Posterior cingulate gyrus (tissue), 11 donors: ENCODE data around the gene STAT1.

ENCODE experiments used
- DNase-seq, 10 donors: peaks; one replicate each; pipeline versions ENCODE4 v3.0.0 to v3.0.0-alpha.2; 2020 to 2021; ENCODE audit warnings: mixed read lengths in 3 of 10
- intact Hi-C: fragments of 100-400 bp; cut with DNase I; formaldehyde crosslinking; loops from one replicate; pipeline ENCODE4 v1.15.1; 2023

The STAT1 gene

DNA sequence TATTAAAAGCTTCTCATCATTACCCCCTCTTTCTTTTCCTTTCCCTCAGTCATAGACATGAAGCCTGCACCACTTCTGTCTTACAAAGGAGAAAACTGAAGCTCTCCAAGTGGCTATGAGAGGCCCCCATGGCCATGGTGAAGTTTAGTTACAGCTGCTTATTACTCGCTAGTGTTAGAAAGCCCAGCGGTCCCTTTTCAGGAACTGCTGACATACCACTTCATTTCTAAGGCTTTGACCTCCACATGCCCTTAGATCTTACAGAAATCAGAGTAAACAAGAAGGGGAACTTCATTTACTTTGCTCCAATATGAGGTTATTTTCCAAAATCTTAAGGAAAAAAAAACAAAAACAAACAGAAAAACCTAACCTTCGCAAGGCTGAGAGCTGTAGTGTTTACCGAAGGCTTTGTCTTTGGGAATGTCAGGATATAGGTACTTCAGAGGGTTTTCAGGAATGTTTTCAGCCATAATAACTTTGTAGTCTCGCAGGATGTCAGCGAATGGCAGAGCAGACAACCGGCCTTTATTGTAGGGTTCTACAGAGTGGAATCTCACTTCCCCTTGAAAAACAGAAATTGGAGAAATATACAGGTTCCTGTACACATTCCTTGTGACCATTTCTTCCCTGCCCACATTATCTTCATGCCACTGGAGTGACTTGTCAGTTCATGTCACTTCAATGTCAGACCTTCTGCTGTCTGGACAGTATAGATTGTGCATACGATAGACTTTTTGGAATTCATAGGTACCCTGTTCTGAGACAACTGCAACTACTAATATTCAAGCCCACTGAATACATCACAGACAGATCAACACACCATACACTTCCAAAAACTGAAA, 18.8 kb upstream of the STAT1 start:
- intact Hi-C loops, result loop anchor here (5.0 kb wide), 1 partner anchor 251 kb away; no protein-coding TSS in a partner anchor
- DNase-seq, result no peak

DNA sequence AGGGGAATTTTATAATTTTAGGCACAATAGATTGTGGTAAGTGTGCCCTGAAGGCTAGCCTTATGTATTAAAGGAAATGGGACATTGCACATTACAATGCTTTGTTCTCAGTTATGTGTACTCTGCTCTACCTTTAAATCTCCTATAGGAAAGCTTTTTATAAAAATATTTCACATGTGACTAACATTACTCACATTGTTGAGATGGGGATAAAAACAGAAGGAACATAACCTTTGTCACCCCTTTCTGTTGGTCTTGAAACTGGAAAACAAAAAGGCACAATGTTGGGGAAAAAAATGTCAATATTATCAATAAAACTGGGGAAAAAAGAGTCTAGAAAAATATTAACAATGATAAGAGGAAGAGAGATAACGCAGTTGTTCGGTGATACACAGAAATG, 17.3 kb upstream of the STAT1 start:
- intact Hi-C loops, result loop anchor here (5.0 kb wide), 1 partner anchor 249 kb away; no protein-coding TSS in a partner anchor

DNA sequence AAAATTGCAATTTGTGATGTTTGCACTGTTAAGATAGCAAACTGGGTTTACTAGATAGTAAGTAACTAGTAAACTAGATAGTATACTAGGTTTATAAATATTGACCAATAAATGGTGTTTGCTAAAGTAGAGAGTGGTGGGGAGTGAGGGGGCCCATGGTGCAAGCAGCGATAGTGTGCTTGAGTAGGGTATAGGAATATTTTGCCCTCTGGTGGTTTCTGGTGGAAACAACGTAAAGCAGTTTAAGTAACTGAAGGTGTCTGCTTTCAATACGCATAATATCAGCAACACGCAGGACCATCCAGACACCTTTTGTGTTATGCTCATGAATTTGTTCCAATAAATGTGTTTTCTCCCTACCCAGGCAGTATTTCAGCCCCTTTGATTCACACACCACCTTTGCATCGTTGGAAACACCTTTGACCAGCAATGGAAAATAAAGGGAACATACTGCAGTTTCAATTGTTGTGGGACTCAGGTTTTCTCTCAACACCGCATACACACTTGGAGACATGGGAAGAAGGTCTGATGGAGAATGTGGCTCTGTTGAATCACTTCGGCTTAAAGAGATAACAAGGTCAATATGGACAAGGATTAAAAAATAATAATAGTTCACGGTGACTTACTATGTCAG, 16.7 kb upstream of the STAT1 start:
- intact Hi-C loops, result loop anchor here (5.0 kb wide), 1 partner anchor 248 kb away; no protein-coding TSS in a partner anchor
- DNase-seq, result no peak

More for the DNA sequence above, 17.3 kb upstream of the STAT1 start:
- DNase-seq, result no peak

DNA sequence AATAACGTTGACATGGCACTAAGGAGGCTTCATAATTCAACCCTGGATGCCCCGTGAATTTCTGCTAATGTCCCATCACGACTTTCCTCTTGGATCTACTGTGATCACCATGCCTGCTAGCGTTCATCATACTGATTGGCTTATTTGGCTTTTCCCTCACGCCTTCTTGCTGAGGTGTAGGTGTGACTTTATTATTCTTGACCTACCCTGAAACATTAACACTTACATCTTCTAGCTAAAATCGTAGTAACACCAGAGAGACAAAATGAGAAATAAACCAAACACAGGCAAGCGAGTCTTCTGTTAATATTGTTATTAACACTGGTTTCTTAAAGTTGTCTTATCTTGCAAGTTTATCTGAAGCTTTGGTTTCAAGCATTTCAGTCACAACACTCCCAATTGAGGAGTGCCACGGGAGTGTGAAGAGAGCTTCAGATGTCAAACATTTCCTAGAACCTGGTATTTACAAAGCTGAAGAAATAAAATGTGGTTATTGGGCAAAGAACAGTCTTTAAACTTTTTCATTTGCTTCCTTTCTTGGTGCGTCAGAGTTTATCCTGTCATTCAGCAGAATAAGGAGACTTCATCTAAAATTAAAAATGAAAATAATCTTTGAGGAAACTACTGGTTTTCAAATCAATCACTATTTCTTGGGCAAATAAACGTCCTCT, 15.4 kb upstream of the STAT1 start:
- intact Hi-C loops, result no loop called here

DNA sequence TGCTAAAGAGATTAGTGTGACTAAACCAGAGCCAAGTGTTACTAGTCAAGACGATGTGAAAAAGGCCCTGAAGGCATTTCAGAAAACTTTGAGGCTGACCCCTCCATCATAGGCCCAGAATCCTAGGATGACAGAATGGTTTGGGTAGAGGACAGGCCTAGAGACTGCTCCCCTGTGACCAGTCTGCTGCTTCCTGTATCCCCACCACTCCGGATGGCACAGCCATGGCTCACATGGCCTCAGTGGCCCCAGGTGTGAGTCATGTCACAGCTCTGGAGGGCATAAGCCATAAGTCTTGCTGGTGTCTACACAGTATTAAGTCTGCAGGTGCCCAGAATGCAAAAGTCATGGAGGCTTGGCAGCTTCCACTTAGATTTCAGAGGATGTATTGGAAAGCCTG, 12.4 kb upstream of the STAT1 start:
- intact Hi-C loops, result no loop called here
- peak in 1 of 10 donors; percentile 59 for DNase-seq

More for the DNA sequence above, 15.4 kb upstream of the STAT1 start:
- no peak for DNase-seq

DNA sequence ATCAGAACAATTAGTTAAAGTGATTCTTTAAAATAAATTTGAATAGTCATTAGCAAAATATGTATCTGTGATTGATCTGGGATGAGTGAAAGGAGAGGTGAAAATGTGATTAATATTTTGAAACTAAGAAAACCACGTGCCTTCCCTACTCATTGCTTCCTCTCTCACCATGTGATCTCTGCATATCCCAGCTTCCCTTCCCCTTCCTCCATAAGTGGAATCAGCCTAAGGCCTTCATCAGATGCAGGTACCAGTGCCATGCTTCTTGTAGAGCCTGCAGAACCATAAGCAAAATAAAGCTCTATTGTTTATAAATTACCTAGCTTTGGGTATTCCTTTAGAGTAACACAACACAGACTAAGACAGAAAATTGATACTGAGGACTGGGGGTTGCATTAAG, 11.2 kb upstream of the STAT1 start:
- intact Hi-C loops, result no loop called here
- no peak for DNase-seq

DNA sequence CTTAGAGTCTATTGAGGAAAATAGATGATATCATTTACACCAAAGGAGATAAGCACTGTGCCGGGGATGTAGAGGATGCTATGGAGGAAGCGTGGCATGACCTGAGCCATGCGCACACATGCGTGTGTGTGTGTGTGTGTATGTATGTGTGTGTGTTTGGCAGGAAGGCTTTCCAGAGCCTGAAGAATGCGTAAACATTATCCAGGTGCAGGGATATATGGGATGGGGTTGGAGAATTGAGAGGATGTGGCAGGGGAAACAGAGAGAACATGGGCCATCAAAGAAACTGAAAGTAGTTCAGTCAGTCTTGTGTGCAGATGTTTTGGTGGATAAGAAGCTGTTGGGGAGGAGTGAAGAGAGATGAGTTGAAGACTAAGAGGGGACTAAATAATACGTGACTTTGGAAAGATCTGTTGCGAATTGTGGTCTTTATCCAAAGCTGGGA, 9.3 kb upstream of the STAT1 start:
- DNase-seq, result no peak
- intact Hi-C loops, result no loop called here

DNA sequence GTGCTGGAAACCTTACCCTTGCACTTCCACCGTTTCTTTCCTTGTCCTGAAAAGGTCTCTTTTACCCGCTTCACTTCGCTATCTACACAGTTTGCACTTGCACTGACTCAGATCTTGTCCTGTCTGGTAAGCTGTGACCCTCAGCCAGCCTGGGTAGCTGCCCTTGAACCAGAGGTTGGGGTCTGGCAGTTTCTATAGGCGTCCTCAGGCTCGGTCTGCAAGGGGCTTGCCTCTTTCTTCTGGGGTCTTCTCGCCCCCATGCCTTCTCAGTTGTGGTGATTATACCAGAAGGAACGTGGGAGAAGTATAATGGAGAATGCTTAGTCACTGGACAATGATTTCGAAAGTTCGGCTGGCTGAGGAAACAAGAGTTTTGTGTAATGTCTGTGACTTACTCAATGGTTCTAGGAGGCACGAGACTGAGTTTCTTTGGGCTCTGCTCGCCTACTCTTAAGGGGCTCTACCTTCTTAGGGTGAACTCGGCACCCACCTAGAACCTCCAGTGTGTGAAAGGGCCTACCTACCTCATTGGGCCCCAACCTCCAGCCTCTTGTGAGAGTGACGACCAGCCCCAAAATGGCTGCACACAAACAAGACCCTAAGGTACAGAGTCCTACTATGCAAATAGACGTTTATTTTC, 6.9 kb upstream of the STAT1 start:
- peak in 1 of 10 donors; percentile 26 for DNase-seq
- intact Hi-C loops, result no loop called here

DNA sequence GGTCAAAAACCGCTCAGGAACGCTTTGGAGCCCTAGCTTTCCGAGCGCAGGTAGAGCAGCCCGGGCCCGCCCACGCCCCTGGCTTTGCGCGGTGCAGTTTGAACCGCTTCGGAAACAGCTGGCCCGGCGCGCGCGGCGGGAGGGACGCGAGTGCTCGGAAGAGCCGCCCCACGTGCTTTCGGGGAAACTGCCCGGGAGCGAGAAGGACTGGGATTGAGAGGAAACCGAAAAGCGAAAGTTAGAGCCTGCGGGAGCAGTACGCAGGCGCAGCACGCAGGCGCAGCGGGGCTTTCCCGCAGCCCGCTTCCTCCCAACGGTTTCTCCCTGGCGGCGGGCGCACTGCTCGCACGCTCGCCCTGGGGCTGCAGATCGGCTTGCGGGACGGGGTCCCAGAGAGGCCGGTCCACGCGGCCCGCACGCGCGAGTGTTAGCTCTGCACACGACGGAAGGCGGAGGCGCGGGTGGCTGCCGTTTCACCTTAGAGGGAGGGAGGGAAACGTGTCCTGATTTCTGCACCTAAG, 6.3 kb upstream of the STAT1 start:
- DNase-seq, result peak; percentile 86 to 99 (median 92)
- intact Hi-C loops, result no loop called here

DNA sequence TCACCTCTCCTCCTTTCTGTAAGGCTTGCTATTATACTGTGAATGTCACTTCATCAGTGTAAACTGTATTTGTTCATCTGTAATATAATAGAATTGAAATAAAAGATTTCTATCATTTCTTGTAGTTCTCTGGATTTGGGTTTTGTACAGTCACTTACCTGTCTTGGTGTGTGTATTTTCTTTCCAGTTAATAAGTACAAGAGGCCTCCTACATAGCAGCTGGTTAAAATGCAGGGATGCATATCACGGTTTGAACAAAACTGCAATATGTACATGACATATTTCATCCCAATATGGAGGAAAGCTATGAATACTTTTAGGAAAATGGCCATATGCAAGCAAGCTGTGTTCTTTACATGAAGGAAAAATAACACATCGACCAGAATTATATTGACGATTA, 5.4 kb upstream of the STAT1 start:
- intact Hi-C loops, result loop anchor here (1.0 kb wide), 1 partner anchor 139 kb away; the partner anchor contains the start of gene GLS
- DNase-seq, result no peak

DNA sequence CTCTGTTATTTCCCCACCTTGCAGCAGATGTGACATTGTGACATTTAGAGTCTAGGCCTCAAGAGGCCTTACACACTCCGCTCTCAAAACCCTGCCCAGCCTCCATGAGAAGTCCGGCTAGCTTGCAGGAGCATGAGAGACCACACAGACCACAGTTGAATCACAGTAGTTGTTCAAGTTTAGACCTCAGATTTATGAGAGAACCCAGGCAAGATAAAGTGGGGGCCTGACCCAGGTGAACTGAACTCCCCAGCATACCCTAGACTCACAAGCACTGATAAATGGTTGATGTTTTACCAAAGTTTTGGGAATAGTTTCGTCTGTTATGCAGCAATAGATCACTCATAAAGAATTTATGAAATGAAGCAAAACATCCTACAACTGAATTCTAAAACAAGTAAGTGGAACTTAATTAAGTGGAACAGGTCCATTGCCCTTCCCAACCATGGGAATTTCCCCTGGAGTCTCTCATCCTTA, 4.7 kb upstream of the STAT1 start:
- DNase-seq, result no peak
- intact Hi-C loops, result loop anchor here (1.0 kb wide), 1 partner anchor 138 kb away; the partner anchor contains the start of gene GLS

DNA sequence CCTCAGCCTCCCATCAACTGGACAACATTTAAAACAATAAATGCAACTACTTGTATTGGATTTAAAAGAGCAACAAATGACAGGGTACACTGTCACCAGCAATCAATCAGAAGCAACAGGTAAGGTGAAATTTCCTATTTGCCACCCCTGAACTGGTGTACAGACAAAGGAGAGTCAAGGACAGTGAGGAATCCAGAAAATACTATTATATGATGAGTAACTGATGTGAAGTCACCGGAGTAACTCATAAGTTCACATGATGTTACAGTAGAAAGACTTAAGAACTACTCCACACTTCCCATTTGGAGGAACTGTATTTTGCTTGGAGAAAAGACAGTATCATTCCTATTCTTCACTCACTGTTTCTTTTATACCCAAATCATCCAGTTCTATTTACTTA, 4.1 kb upstream of the STAT1 start:
- intact Hi-C loops, result no loop called here
- DNase-seq, result no peak

DNA sequence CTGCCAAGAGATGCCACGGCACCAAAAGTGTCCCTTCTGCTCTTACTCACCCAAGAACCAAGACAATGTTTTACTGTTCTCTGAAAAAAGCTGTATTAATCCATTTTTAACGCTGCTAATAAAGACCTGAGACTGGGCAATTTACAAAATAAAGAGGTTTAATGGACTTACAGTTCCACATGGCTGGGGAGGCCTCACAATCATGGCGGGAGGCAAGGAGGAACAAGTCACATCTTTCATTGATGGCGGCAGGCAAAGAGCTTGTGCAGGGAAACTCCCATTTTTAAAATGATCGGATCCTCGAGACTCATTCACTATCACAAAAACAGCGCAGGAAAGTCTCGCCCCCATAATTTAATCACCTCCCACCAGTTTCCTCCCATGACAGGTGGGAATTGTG, 1.9 kb upstream of the STAT1 start:
- DNase-seq, result no peak
- intact Hi-C loops, result no loop called here

DNA sequence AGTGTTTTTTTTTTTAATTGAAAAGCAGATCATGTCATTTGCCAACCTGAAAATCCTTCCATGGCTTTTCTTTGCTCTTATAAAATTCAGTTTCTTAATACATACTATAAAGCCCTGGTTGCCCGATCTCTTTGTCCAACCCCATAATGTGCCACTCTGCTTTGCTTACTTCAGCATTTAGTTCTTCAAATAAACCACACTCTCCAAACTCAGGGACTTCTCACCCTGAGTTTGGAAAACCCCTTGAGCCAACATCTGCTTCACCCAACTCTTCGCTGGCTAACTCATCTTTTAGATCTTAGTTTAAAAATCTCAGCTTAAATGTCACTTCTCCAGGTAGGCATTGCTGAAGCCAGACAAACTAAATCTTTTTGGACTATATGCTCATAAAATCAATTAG, 1.3 kb upstream of the STAT1 start:
- intact Hi-C loops, result no loop called here

DNA sequence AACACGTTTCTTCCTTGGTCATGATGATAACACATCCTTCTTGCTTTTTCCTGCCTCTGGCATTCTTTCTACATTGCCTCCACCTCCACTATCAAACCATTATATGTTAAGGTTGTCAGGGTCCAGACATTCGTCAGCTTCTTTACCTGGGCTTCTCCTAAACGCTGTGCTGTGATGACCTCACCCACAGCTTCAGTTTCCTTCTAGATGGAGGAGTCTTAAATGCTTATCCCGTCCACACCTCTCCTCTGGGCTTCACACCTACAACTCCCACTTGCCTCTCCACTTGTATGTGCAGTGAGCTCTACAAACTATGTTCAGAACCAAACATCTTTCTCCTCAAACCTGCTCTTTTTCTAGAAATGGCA, 666 bp upstream of the STAT1 start:
- no peak for DNase-seq
- intact Hi-C loops, result no loop called here

More for the DNA sequence above, 1.3 kb upstream of the STAT1 start:
- DNase-seq, result no peak

DNA sequence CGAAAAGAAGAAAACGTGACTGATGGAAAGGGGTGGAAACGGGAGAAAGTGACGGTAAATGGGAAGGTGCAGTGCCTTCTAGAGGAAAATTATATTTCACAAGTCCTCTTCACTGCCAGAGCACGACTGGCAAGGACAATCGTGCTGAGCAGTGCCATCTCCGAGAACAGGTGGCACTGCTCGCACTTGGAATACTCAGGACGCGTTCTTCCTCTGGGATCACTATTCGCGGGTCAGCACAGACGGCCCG, 364 bp downstream of the STAT1 start:
- no peak for DNase-seq
- intact Hi-C loops, result no loop called here

DNA sequence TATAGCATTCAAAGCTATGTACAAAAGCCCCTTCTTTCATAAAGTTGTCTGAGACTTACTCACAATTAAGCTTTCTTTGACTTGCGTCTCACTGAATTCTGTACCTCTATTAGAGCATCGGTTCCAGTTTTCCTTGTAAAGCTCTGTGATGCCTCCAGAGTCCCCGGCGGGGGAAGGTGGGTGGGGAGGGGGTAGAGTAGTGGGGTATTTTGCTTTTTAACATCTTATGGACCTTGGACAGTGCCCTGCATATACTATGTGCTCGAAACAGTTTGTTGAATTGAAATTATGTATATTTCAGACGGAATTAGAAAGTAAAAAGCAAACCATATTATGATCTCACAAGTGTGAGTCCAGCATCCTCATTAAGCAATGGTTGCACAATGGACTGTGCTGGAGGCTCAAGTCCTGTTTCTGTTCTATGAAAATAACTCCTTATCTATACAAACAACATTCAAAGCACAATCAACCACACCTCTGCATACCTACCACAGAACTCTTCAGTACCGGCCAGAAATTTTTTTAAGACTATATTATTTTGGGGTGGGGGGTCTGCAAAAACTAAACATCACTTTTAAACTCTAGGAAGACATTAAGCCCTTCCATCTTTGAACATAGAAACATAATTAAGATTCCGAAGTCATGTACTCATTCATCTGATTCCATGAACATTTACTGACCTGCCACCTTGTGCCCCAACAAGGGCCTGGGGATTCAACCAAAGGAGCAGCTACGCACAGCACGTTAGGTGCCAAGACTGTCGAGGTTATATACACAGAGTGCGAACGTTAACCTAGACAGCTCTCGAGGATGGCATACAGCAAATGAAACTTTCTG, 908 bp downstream of the STAT1 start:
- intact Hi-C loops, result no loop called here
- no peak for DNase-seq

DNA sequence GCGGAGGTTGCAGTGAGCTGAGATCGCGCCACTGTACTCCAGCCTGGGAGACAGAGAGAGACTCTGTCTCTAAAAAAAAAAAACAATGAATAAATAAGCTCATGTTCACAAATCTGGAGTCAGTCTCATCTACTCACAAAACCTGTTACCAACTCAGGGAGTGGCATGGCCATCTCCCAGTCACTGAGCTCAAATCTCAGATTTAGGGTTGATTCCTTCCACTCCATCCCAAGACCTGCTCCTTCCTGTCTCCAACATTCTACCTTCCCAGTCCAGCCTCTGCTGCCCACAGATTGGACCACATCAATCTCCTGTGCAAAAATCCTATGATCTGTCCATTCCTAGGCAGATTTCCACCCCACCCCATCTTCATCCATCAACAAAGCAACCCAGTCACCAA, 1.6 kb downstream of the STAT1 start:
- intact Hi-C loops, result no loop called here
- no peak for DNase-seq
